Right cardiac atrium (tissue), 5 donors: ENCODE measurements around the gene SLC22A7. TPM values are rescaled to one million over a fixed set of nuclear protein-coding genes. Genes with fewer than 3 reads are reported as not detected.
"Not testable (repeated sequence)": the region's sequence is repeated elsewhere in the genome, so short reads cannot be mapped to it uniquely, and the experiment has no call there.

Experiments
- ATAC-seq, 2 donors: fragments of 200-7000 bp; cut with Tn5 transposase; one replicate each; pipeline versions ENCODE4 v1.8.0 to v1.9.1; 2020; ENCODE audit warnings: moderate library complexity in 2 of 2, mild to moderate bottlenecking in 1 of 2
- DNase-seq, 3 donors: peaks; one replicate each; pipeline ENCODE4 v3.0.0-alpha.2; 2020
- H3K27ac ChIP-seq: one replicate; pipeline ENCODE4 v1.5.1; 2013; ENCODE audit warnings: mild to moderate bottlenecking, low read length, control low read depth, moderate library complexity
- H3K27me3 ChIP-seq: one replicate; pipeline ENCODE4 v1.6.1; 2013; ENCODE audit not compliant: control insufficient read depth, insufficient read depth
- H3K4me1 ChIP-seq: one replicate; pipeline ENCODE4 v1.6.1; 2013; ENCODE audit warnings: low read length; ENCODE audit not compliant: control insufficient read depth, insufficient read depth
- H3K4me3 ChIP-seq: one replicate; pipeline ENCODE4 v1.5.1; 2013; ENCODE audit warnings: low read length, control low read depth
- H3K9me3 ChIP-seq: one replicate; pipeline ENCODE4 v1.6.1; 2013; ENCODE audit warnings: low read length; ENCODE audit not compliant: control insufficient read depth
- WGBS: extraction: QIAGEN DNeasy Blood & Tissue Kit; methylation state at CpG from one replicate; pipeline ENCODE4 v1.1.7; 2013; 5-methylcytosine and 5-hydroxymethylcytosine counted together
- intact Hi-C, 4 donors: fragments of 100-400 bp; cut with DNase I; formaldehyde crosslinking; loops; one replicate each; pipeline versions ENCODE4 v1.11.0 to v1.14.0; 2022 to 2023
- polyA plus RNA-seq: library from polyadenylated mRNA; stranded (reverse); fragments of 200-250 nt; gene quantifications from one replicate; pipeline ENCODE4 v1.2.3, GENCODE V29; 2013
- total RNA-seq, 4 donors: library from RNA; stranded (reverse); fragmentation: NEBNext Ultra II Directional; extraction: Animal tissue kit (Norgen Biotek cat#: 25700); gene quantifications; one replicate each; pipeline ENCODE4 v1.2.1, GENCODE V29; 2021
- donor health status: healthy with polysubstance abuse.
- donor health status: DM: no; HTN: yes; CAD: no.
- donor health status: DM: no; HTN: no; CAD: no.
- donor health status: DM: no; HTN: yes; CAD: no; lungs with severe emphysema.
- donor health status: DM: yes; HTN: yes; CAD: no.

Gene SLC22A7
- total and polyA plus RNA-seq, 5 donors, result not detected

DNA sequence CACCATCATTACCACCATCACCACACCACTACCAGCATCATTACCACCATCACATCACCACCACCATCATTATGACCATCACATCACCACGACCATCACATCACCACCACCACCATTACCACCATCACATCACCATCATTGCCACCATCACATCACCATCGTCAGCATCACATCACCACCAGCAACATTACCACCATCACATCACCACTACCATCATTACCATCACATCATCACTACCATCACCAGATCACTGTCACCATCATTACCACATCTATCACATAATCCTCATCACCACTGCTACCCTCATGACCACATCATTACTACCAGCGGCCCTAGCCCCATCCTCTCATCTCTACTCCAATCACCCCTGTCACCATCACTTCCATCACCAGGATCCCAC is 3.5 kb upstream of the SLC22A7 start:
- H3K4me3 ChIP-seq, result no peak overlapping the region
- no peak for DNase-seq
- H3K27me3 ChIP-seq, result no peaks in the 10 kb centered on the region
- no peaks in the 10 kb centered on the region for H3K4me1 ChIP-seq
- H3K9me3 ChIP-seq, result no peaks in the 10 kb centered on the region
- H3K27ac ChIP-seq, result no peak overlapping the region
- 86% methylated on average over 3 of the region's 3 CpGs for WGBS
- ATAC-seq, result no peak
- intact Hi-C loops, result no loop called here

DNA sequence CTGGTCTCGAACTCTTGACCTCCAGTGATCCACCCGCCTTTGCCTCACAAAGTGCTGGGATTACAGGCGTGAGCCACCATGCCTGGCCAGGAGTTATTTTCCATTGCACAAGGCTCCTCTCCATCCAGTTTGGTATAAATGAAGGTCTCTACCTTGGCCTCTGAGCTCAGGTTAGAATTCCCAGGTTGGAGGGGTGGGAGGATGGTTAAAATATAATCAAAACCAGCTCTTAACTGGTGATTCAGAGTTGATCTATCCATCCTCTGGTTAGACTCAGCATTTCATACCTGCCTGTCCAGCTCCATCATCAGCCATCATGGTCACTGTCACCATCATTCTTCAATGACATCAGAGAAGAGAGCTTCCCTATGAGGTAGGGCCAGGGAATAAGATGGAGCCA is 2.6 kb upstream of the SLC22A7 start:
- Histone ChIP-seq H3K9me3 (no peaks in the 10 kb centered on the region), H3K4me1 (no peaks in the 10 kb centered on the region), H3K27ac (no peak overlapping the region), H3K27me3 (no peaks in the 10 kb centered on the region), H3K4me3 (no peak overlapping the region)
- intact Hi-C loops, result no loop called here
- WGBS, result 84% methylated on average over 3 of the region's 3 CpGs
- DNase-seq (no peak), ATAC-seq (no peak)

DNA sequence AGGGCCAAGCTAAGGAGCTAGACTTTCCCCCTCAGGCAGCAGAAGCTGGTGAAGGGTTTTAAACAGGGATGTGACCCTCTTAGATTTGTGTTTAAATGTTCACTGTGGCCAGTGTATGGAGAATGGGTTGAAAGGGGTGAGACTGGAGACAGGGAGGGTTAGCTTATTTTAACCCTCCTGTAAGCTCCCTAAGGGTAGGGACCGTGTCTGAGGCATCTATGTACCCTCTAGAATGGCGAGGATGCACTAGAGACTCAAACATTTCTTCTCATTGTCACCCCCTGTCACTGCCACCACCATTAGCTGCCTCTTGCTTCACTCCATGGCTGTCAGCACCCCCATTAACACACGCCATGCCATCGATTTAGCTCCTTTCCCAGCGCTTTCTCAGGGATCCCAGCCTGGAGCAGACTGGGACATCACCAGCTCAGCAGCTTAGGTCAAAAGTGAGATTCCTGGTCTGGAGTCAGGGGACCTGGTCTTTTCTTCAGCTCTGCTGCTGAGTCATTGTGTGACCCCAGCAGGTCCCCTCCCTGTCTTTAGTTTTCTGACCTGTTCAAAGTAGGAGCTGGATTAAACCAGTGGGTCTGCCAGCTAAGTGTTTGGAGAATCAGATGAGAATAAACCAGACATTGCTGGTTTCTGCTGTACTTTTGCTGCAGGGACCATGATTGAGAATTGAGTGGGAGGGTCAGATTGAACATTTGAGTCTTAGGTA is 1.1 kb upstream of the SLC22A7 start:
- no peak for ATAC-seq
- no peak for DNase-seq
- WGBS, result 69% methylated on average over 5 of the region's 5 CpGs
- no peaks in the 10 kb centered on the region for H3K27me3 ChIP-seq
- no peak overlapping the region for H3K4me3 ChIP-seq
- H3K27ac ChIP-seq, result no peak overlapping the region
- intact Hi-C loops, result no loop called here
- no peaks in the 10 kb centered on the region for H3K4me1 ChIP-seq
- H3K9me3 ChIP-seq, result no peaks in the 10 kb centered on the region

DNA sequence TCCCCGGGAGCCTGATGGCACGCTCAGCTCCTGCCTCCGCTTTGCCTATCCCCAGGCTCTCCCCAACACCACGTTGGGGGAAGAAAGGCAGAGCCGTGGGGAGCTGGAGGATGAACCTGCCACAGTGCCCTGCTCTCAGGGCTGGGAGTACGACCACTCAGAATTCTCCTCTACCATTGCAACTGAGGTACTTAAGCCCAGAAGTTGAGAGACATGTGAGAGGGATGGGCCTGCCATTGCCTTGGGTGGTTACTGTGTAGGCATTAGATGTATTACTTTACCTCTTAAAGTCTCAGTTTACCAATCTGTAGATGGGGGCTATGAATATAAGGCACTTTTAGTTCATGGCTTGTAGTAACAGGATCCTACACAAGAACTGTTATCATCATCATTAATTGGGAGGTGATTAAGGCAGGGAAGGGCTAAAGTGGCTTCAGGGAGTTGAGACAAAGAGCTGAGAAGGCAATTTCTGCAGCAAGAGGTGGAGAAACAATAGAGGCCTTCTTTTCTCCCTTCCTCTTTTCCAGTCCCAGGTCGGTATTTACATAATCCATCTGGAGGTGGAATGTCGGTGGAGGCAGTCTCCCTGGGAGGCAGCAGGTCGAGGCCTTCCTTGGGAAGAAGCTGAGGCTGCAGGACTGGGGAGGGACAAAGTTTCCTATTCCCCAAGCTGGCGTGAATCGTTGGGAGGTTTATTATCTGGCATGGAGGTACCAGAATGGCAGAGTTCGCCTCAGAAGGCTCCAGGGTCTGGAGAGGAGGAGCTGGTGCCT is 691 bp downstream of the SLC22A7 start:
- Histone ChIP-seq H3K9me3 (no peaks in the 10 kb centered on the region), H3K27ac (no peak overlapping the region), H3K27me3 (no peaks in the 10 kb centered on the region), H3K4me1 (no peaks in the 10 kb centered on the region), H3K4me3 (no peak overlapping the region)
- no peak for DNase-seq
- intact Hi-C loops, result no loop called here
- no peak for ATAC-seq
- WGBS, result 73% methylated on average over 12 of the region's 12 CpGs

DNA sequence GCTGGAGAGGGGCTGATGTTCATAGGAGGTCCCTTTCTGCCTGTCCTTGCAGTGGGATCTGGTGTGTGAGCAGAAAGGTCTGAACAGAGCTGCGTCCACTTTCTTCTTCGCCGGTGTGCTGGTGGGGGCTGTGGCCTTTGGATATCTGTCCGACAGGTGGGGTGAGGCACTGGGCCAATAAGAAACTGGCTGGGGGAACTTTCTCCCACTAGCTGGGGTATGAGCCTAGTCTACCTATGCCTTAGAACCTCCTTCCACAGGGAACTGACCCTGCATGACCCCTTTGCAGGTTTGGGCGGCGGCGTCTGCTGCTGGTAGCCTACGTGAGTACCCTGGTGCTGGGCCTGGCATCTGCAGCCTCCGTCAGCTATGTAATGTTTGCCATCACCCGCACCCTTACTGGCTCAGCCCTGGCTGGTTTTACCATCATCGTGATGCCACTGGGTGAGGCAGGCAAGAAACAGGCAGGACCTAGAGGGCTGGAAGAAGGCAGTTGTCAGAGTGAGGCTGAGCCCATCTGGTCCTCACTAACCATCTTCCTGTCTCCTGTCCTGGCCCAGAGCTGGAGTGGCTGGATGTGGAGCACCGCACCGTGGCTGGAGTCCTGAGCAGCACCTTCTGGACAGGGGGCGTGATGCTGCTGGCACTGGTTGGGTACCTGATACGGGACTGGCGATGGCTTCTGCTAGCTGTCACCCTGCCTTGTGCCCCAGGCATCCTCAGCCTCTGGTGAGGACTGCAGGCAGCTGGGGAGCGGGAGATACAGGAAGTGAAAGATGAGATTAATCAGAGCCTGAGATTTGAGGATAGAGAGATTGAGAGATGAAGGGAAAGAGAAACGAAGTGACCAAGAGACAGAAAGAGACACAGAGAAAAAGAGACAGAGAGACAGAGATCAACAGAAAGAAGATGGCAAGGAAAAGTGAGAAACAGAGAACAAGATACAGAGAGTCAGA is 1.6 kb downstream of the SLC22A7 start:
- Histone ChIP-seq H3K27ac (no peak overlapping the region), H3K4me3 (no peak overlapping the region), H3K9me3 (no peaks in the 10 kb centered on the region), H3K4me1 (no peaks in the 10 kb centered on the region), H3K27me3 (no peaks in the 10 kb centered on the region)
- ATAC-seq (no peak), DNase-seq (no peak)
- intact Hi-C loops, result no loop called here
- WGBS, result 74% methylated on average over 18 of the region's 18 CpGs

DNA sequence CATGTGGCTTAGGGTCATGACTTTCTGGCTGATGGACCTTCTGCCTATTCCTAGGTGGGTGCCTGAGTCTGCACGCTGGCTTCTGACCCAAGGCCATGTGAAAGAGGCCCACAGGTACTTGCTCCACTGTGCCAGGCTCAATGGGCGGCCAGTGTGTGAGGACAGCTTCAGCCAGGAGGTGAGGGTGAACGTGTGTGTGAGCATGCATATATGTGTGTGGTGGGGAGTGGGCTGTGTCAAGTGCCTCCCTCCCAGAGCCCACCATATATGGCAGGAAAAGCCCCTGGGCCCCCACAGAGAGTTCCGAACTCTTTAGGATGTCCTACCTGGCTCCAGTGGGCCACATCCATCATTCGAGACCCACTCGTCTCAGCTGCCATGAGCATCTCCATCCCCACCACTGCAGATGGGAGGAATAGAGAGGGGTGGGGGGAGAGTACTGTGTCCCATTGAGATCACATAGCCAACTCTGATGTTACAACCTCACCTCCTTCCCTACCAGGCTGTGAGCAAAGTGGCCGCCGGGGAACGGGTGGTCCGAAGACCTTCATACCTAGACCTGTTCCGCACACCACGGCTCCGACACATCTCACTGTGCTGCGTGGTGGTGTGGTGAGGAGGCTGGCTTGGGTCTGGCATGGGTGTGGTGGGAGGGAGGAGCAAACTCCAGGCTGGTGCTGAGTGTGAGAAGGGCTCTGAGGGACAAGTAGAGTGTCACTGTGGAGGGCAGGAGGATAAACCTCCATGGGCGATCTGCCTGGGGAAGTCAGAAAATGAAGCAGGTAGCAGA is 3.2 kb downstream of the SLC22A7 start:
- no peaks in the 10 kb centered on the region for H3K4me1 ChIP-seq
- DNase-seq (no peak), ATAC-seq (no peak)
- intact Hi-C loops, result no loop called here
- no peak overlapping the region for H3K4me3 ChIP-seq
- H3K9me3 ChIP-seq, result no peaks in the 10 kb centered on the region
- WGBS, result 87% methylated on average over 15 of the region's 15 CpGs
- no peaks in the 10 kb centered on the region for H3K27me3 ChIP-seq
- H3K27ac ChIP-seq, result no peak overlapping the region

DNA sequence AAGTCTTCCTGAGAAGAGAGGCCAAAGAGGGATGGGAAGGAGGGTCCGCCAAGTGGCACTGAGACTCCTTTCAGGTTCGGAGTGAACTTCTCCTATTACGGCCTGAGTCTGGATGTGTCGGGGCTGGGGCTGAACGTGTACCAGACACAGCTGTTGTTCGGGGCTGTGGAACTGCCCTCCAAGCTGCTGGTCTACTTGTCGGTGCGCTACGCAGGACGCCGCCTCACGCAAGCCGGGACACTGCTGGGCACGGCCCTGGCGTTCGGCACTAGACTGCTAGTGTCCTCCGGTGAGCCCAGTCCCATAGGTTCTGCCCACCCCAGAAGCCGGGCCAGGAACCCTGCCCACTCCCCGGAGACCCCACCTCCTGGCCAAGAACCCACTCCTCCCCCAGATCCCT is 4.1 kb downstream of the SLC22A7 start:
- H3K4me1 ChIP-seq, result no peaks in the 10 kb centered on the region
- no peaks in the 10 kb centered on the region for H3K9me3 ChIP-seq
- WGBS, result 83% methylated on average over 19 of the region's 19 CpGs
- H3K4me3 ChIP-seq, result no peak overlapping the region
- H3K27me3 ChIP-seq, result no peaks in the 10 kb centered on the region
- H3K27ac ChIP-seq, result no peak overlapping the region
- ATAC-seq (no peak), DNase-seq (no peak)
- intact Hi-C loops, result no loop called here

DNA sequence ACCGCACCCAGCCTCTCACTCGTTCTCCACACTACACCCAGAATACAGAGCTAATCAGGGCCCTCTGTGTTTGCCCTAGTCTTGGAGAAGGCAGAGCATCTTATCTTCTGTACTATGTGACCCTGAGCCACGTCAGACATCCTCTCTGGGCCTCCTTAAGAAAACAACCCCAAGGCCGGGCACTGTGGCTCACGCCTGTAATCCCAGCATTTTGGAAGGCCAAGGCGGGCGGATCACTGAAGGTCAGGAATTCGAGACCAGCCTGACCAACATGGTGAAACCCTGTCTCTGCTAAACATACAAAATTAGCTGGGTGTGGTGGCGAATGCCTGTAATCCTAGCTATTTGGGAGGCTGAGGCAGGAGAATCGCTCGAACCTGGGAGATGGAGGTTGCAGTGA is 4.9 kb downstream of the SLC22A7 start:
- DNase-seq, H3K4me3 ChIP-seq, H3K4me1 ChIP-seq, H3K27ac ChIP-seq, H3K9me3 ChIP-seq, H3K27me3 ChIP-seq, intact Hi-C loops, ATAC-seq: not testable (repeated sequence)
- WGBS, result 81% methylated on average over 11 of the region's 11 CpGs

DNA sequence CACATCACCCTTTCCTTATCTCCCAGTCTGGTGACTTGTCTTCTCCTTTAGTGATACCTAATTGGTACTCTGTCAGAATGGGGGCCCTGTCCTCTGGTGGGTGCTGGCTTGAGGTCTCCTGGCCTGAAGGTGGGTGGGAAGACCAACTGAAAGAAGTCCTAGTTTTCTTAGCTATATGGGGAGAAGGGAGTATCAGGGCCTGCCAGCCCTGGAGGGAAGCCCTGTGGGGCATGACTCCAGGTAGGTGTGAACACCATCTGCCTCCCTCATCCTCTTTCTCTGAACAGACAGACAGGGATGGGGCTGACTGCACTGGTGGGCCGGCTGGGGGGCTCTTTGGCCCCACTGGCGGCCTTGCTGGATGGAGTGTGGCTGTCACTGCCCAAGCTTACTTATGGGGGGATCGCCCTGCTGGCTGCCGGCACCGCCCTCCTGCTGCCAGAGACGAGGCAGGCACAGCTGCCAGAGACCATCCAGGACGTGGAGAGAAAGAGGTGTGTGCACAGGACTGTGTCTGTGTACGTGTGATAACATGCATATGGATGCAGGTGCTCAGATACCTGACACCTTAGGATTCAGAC is 5.8 kb downstream of the SLC22A7 start:
- no peak for ATAC-seq
- 77% methylated on average over 8 of the region's 8 CpGs for WGBS

DNA sequence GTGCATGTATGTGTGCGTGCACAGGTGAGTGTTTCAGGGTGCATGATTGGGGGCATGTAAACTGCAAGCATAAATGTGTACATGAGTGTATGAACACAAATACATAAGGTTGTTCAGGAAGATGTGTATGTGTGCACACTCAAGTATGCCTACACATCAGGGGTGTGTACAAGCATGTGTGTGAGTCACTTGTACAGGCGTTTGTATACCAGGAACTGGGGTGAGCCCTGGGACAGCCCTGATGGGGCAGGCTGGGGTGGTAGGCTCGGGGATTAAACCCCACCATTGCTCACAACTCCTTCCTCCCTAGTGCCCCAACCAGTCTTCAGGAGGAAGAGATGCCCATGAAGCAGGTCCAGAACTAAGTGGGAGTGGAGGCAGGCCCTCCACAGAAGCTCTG is 6.3 kb downstream of the SLC22A7 start:
- ATAC-seq (no peak), DNase-seq (no peak)
- 76% methylated on average over 3 of the region's 3 CpGs for WGBS
- intact Hi-C loops, result no loop called here
- Histone ChIP-seq H3K27me3 (no peaks in the 10 kb centered on the region), H3K9me3 (no peaks in the 10 kb centered on the region), H3K27ac (no peak overlapping the region), H3K4me3 (no peak overlapping the region), H3K4me1 (peaks cover 4% of the 10 kb centered on the region)

More for the DNA sequence above, 5.8 kb downstream of the SLC22A7 start:
- no peak for DNase-seq
- Histone ChIP-seq H3K27me3 (no peaks in the 10 kb centered on the region), H3K27ac (no peak overlapping the region), H3K4me3 (no peak overlapping the region), H3K9me3 (no peaks in the 10 kb centered on the region), H3K4me1 (peaks cover 2% of the 10 kb centered on the region)
- intact Hi-C loops, result no loop called here
